SK-MEL-5 (cell line): Measurements from ENCODE around the gene CLIP2. TPM values are rescaled to one million over a fixed set of nuclear protein-coding genes. Genes with fewer than 3 reads are reported as not detected.
"Not testable (repeated sequence)": the region's sequence is repeated elsewhere in the genome, so short reads cannot be mapped to it uniquely, and the experiment has no call there.

ENCODE experiments used
- DNase-seq: peaks from one replicate; pipeline ENCODE4 v3.0.0-alpha.2; 2016; ENCODE audit warnings: low read depth, low spot score
- in situ Hi-C: cut with HindIII; loops from 2 replicates; pipeline ENCODE4 v1.10.0; 2016; ENCODE audit warnings: low sequenced_read_pairs, high pct_unique_total_duplicates, low pct_unique_long_range_greater_than_20kb
- total RNA-seq: library from RNA; depleted of rRNA; stranded (reverse); fragments of >200 nt; shearing (Covaris generic); gene quantifications from 2 replicates; pipeline ENCODE4 v1.2.3, GENCODE V29; 2014

CLIP2 gene
- total RNA-seq, 1 experiment from 2014 or later = 9.2 TPM

- no peak for DNase-seq
- in situ Hi-C loops = no loop called here
Observed at GRCh38 chr7:74403521-74404387, 114.5 kb downstream of the CLIP2 start.

GRCh38 chr7:74404388-74404700 is 115.1 kb downstream of the CLIP2 start:
- DNase-seq = no peak
- in situ Hi-C loops = no loop called here

GRCh38 chr7:74404741-74405140 is 115.5 kb downstream of the CLIP2 start:
- in situ Hi-C loops = no loop called here
- DNase-seq = no peak

- in situ Hi-C loops = no loop called here
- DNase-seq = peak; percentile 42
Observed at GRCh38 chr7:74405191-74405898, 116.1 kb downstream of the CLIP2 start.

GRCh38 chr7:74405899-74406512 is 116.8 kb downstream of the CLIP2 start:
- in situ Hi-C loops = no loop called here
- DNase-seq = no peak

GRCh38 chr7:74407958-74408357 is 118.8 kb downstream of the CLIP2 start:
- DNase-seq = no peak
- in situ Hi-C loops = no loop called here

- no peak for DNase-seq
- in situ Hi-C loops = no loop called here
Observed at GRCh38 chr7:74409571-74409970, 120.4 kb downstream of the CLIP2 start.

GRCh38 chr7:74410772-74411171 is 121.6 kb downstream of the CLIP2 start:
- no peak for DNase-seq
- in situ Hi-C loops = no loop called here

- in situ Hi-C loops, DNase-seq: not testable (repeated sequence)
Observed at GRCh38 chr7:74411571-74411970, 122.4 kb downstream of the CLIP2 start.

- in situ Hi-C loops = no loop called here
- no peak for DNase-seq
Observed at GRCh38 chr7:74412056-74412455, 122.8 kb downstream of the CLIP2 start.

- no peak for DNase-seq
- in situ Hi-C loops = no loop called here
Observed at GRCh38 chr7:74412603-74413002, 123.4 kb downstream of the CLIP2 start.

GRCh38 chr7:74414595-74415333 is 125.6 kb downstream of the CLIP2 start:
- DNase-seq, in situ Hi-C loops: not testable (repeated sequence)

- in situ Hi-C loops = no loop called here
- DNase-seq = peak; percentile 78
Observed at GRCh38 chr7:74417419-74417971, 128.3 kb downstream of the CLIP2 start.

- in situ Hi-C loops = no loop called here
Observed at GRCh38 chr7:74418076-74418475, 128.9 kb downstream of the CLIP2 start.

GRCh38 chr7:74418538-74418937 is 129.3 kb downstream of the CLIP2 start:
- in situ Hi-C loops = no loop called here
- DNase-seq = no peak

More at GRCh38 chr7:74418076-74418475, 128.9 kb downstream of the CLIP2 start:
- DNase-seq = no peak

- in situ Hi-C loops, DNase-seq: not testable (repeated sequence)
Observed at GRCh38 chr7:74419232-74419631, 130.0 kb downstream of the CLIP2 start.

GRCh38 chr7:74420006-74420405 is 130.8 kb downstream of the CLIP2 start:
- in situ Hi-C loops = no loop called here
- no peak for DNase-seq
